GM19328 (cell line): ENCODE data around the gene FAP.

Experiments used
- ATAC-seq: cut with Tn5 transposase; IDR thresholded peaks from one replicate; pipeline ENCODE4 v1.9.1; 2021; ENCODE audit warnings: mild to moderate bottlenecking, moderate library complexity; ENCODE audit not compliant: unreplicated experiment

FAP gene

GRCh38 chr2:162188451-162188850 is 54.8 kb downstream of the FAP start:
- ATAC-seq, result no peak

GRCh38 chr2:162185541-162186232 is 57.6 kb downstream of the FAP start:
- no peak for ATAC-seq

GRCh38 chr2:162184821-162185450 is 58.3 kb downstream of the FAP start:
- ATAC-seq, result no peak

- no peak for ATAC-seq
Observed at GRCh38 chr2:162184359-162184758, 58.9 kb downstream of the FAP start.

GRCh38 chr2:162182395-162182794 is 60.9 kb downstream of the FAP start:
- no peak for ATAC-seq

- no peak for ATAC-seq
Observed at GRCh38 chr2:162177301-162177700, 65.9 kb downstream of the FAP start.

GRCh38 chr2:162175714-162176113 is 67.5 kb downstream of the FAP start:
- ATAC-seq, result no peak

- ATAC-seq, result no peak
Observed at GRCh38 chr2:162174746-162175145, 68.5 kb downstream of the FAP start.

GRCh38 chr2:162172802-162173370 is 70.4 kb downstream of the FAP start:
- no peak for ATAC-seq

- ATAC-seq, result no peak
Observed at GRCh38 chr2:162166745-162167144, 76.5 kb downstream of the FAP start.

GRCh38 chr2:162166174-162166573 is 77.1 kb downstream of the FAP start:
- ATAC-seq, result no peak

- ATAC-seq, result no peak
Observed at GRCh38 chr2:162164802-162165201, 78.4 kb downstream of the FAP start.

GRCh38 chr2:162159446-162159845 is 83.8 kb downstream of the FAP start:
- no peak for ATAC-seq

- ATAC-seq, result no peak
Observed at GRCh38 chr2:162156149-162156548, 87.1 kb downstream of the FAP start.

- no peak for ATAC-seq
Observed at GRCh38 chr2:162155093-162155492, 88.2 kb downstream of the FAP start.

- peak; percentile 99 for ATAC-seq
Observed at GRCh38 chr2:162153608-162154224, 89.5 kb downstream of the FAP start.

- no peak for ATAC-seq
Observed at GRCh38 chr2:162152147-162152546, 91.1 kb downstream of the FAP start, which contains the start of gene GCG. Gene GCG, minus strand, starts transcription at chr2:162152247. Its CDS starts 3,069 bp downstream, at chr2:162149178.

GRCh38 chr2:162149940-162150339 is 93.3 kb downstream of the FAP start:
- no peak for ATAC-seq

GRCh38 chr2:162149466-162149865 is 93.8 kb downstream of the FAP start:
- no peak for ATAC-seq

- no peak for ATAC-seq
Observed at GRCh38 chr2:162148956-162149355, 94.3 kb downstream of the FAP start.

GRCh38 chr2:162143969-162144368 is 99.3 kb downstream of the FAP start:
- no peak for ATAC-seq

GRCh38 chr2:162138310-162138709 is 104.9 kb downstream of the FAP start:
- no peak for ATAC-seq
